ENCODE results near the gene PSMD5.

Gene PSMD5

GRCh38 chr9:120842685-120843485 lies at the start of gene PSMD5:
TSS of gene PSMD5 (minus strand) at chr9:120842922. CDS start at chr9:120842909, 13 bp downstream.
- DNase-seq: peak; percentile 99

GRCh38 chr9:120891884-120892747 lies 49.4 kb upstream of the PSMD5 start:
- peak; percentile 63 for DNase-seq

- peak; percentile 86 for DNase-seq
These were observed 48.6 kb upstream of the PSMD5 start for GRCh38 chr9:120891245-120891883.

- DNase-seq: peak; percentile 85
These were observed 47.9 kb upstream of the PSMD5 start for GRCh38 chr9:120890320-120891244.

- no peak for DNase-seq
These were observed 47.0 kb upstream of the PSMD5 start for GRCh38 chr9:120889606-120890271.

- no peak for DNase-seq
These were observed 45.9 kb upstream of the PSMD5 start for GRCh38 chr9:120888626-120889025.

- DNase-seq: no peak
These were observed 43.8 kb upstream of the PSMD5 start for GRCh38 chr9:120886490-120886967.

GRCh38 chr9:120885958-120886357 lies 43.2 kb upstream of the PSMD5 start:
- DNase-seq: no peak

GRCh38 chr9:120885457-120885856 lies 42.7 kb upstream of the PSMD5 start:
- DNase-seq: no peak

GRCh38 chr9:120883608-120883996 lies 40.9 kb upstream of the PSMD5 start:
- DNase-seq: no peak

- no peak for DNase-seq
These were observed 40.3 kb upstream of the PSMD5 start for GRCh38 chr9:120882935-120883607.

- DNase-seq: no peak
These were observed 36.7 kb upstream of the PSMD5 start for GRCh38 chr9:120879446-120879845.

GRCh38 chr9:120878188-120879130 lies 35.7 kb upstream of the PSMD5 start:
- peak; percentile 56 for DNase-seq

GRCh38 chr9:120877276-120878034 lies 34.7 kb upstream of the PSMD5 start:
- DNase-seq: peak; percentile 86

GRCh38 chr9:120876842-120877240 lies 34.1 kb upstream of the PSMD5 start, which contains the start of gene PHF19:
TSS of gene PHF19 (minus strand) at chr9:120877188. CDS start at chr9:120874741, 2,447 bp downstream.
- DNase-seq: no peak

- DNase-seq: peak; percentile 97
These were observed 33.5 kb upstream of the PSMD5 start for GRCh38 chr9:120875954-120876841.

- no peak for DNase-seq
These were observed 32.9 kb upstream of the PSMD5 start for GRCh38 chr9:120875643-120875953.

- no peak for DNase-seq
These were observed 32.5 kb upstream of the PSMD5 start for GRCh38 chr9:120875195-120875565.

All from activated CD4-positive, alpha-beta T cell treated with anti-CD3 and anti-CD28 coated beads, Interleukin-2, amount 50 U/mL, for 16 hours (primary cell).